HepG2 (cell line): ENCODE results near the gene PLD2. TPM values are rescaled to one million over a fixed set of nuclear protein-coding genes. Genes with fewer than 3 reads are reported as not detected.

Experiments used
- AFF4 ChIP-seq: sonication (generic); formaldehyde crosslinking; IDR thresholded peaks from 2 replicates; pipeline ENCODE4 v1.4.0; 2020; ENCODE audit warnings: missing genetic modification reagents
- HMG20B ChIP-seq: conservative IDR thresholded peaks from 2 replicates; pipeline ENCODE4 v1.6.1; 2016; ENCODE audit warnings: missing genetic modification reagents, missing compliant biosample characterization
- JDP2 ChIP-seq: sonication (generic); formaldehyde crosslinking; IDR thresholded peaks from 2 replicates; pipeline ENCODE4 v1.8.1; 2022; ENCODE audit warnings: missing genetic modification reagents, borderline replicate concordance
- NFRKB ChIP-seq: fragments of 450-650 bp; IDR thresholded peaks from 2 replicates; pipeline ENCODE4 v1.6.1; 2017
- ZBTB25 ChIP-seq: IDR thresholded peaks from 2 replicates; pipeline ENCODE4 v1.6.1; 2018; ENCODE audit warnings: missing genetic modification reagents
- ZEB1 ChIP-seq: IDR thresholded peaks from 2 replicates; pipeline ENCODE4 v1.6.1; 2012; ENCODE audit warnings: mild to moderate bottlenecking, low read depth, inconsistent platforms; ENCODE audit not compliant: insufficient replicate concordance
- ZFP91 ChIP-seq: sonication (generic); formaldehyde crosslinking; IDR thresholded peaks from 2 replicates; pipeline ENCODE4 v1.9.0; 2022; ENCODE audit warnings: missing genetic modification reagents, mild to moderate bottlenecking, borderline replicate concordance
- ZNF318 ChIP-seq: sonication (generic); formaldehyde crosslinking; IDR thresholded peaks from 2 replicates; pipeline ENCODE4 v1.4.0; 2020; ENCODE audit warnings: mild to moderate bottlenecking, missing genetic modification reagents
- ZNF546 ChIP-seq: sonication (generic); formaldehyde crosslinking; conservative IDR thresholded peaks from 2 replicates; pipeline ENCODE4 v1.8.1; 2023; ENCODE audit warnings: mild to moderate bottlenecking, missing genetic modification reagents
- ZNF770 ChIP-seq: sonication (generic); formaldehyde crosslinking; IDR thresholded peaks from 2 replicates; pipeline ENCODE4 v1.5.0; 2020; ENCODE audit warnings: mild to moderate bottlenecking, missing genetic modification reagents
- ZNF878 ChIP-seq: sonication (generic); formaldehyde crosslinking; IDR thresholded peaks from 2 replicates; pipeline ENCODE4 v1.8.1; 2023; ENCODE audit warnings: mild to moderate bottlenecking, missing genetic modification reagents, moderate library complexity
- polyA plus RNA-seq, 8 experiments: library from polyadenylated mRNA; depleted of rRNA in 3 of 8; stranded (reverse) in 7 of 8; unstranded in 1 of 8; fragments of >200 nt; fragmentation: Illumina TruSeq in 4 of 8; extraction: Trizol in 4 of 8; gene quantifications; 2 replicates each; pipeline versions ENCODE4 v1.2.1 to v1.2.3, GENCODE V29; 2011 to 2016; ENCODE audit warnings: low read depth in 4 of 8, missing spikeins in 1 of 8, mixed read lengths in 1 of 8; ENCODE audit not compliant: insufficient read depth in 1 of 8
- total RNA-seq, 5 experiments: library from RNA; depleted of rRNA; stranded (reverse); fragments of >200 nt; fragmentation: Illumina TruSeq; extraction: Trizol; gene quantifications; 2 replicates each; pipeline ENCODE4 v1.2.3, GENCODE V29; 2016; ENCODE audit warnings: low read depth in 1 of 5

Gene PLD2
- total and polyA plus RNA-seq, 2 of the 13 experiments (the other 11 are each of a cell fraction or from before 2014, with no cell fraction given), result 13.4 to 29.7 TPM

- TF ChIP-seq ZBTB25 (CRISPR knock-in tag), result peak; percentile 23; the same call in 1 of the 2 replicates
- no peak for TF ChIP-seq NFRKB
- no peak for TF ChIP-seq ZNF318 (CRISPR knock-in tag)
- 0 out of 2 replicates have a peak, but pooled peaks have one; percentile 15 for TF ChIP-seq HMG20B (CRISPR knock-in tag)
- TF ChIP-seq ZEB1, result no peak
- TF ChIP-seq AFF4 (CRISPR knock-in tag), result no peak
- peak; percentile 56; the same call in 1 of the 2 replicates for TF ChIP-seq ZNF878 (CRISPR knock-in tag)
- peak; percentile 90 for TF ChIP-seq ZNF770 (CRISPR knock-in tag)
- 0 out of 2 replicates have a peak, but pooled peaks have one; percentile 74 for TF ChIP-seq ZNF546 (CRISPR knock-in tag)
- TF ChIP-seq ZFP91, result peak; percentile 90
- TF ChIP-seq JDP2, result no peak
Measured at GRCh38 chr17:4771519-4772234, 35.3 kb upstream of the PLD2 start, which contains the start of gene TM4SF5 (continued).
